GM20000 (cell line): Measurements from ENCODE around the gene C6orf141.

Experiments used
- DNase-seq: peaks from one replicate; pipeline ENCODE4 v3.0.0; 2012; ENCODE audit warnings: low spot score
- CTCF ChIP-seq: IDR thresholded peaks from 2 replicates; pipeline ENCODE4 v1.5.1; 2012; ENCODE audit warnings: mild to moderate bottlenecking, control low read depth; ENCODE audit errors: extremely low read depth, missing control alignments

Gene C6orf141

GRCh38 chr6:49557177-49557576, 6.7 kb downstream of the C6orf141 start:
- no peak for TF ChIP-seq CTCF
- no peak for DNase-seq

- no peak for TF ChIP-seq CTCF
- no peak for DNase-seq
Observed at GRCh38 chr6:49558238-49558637, 7.8 kb downstream of the C6orf141 start.

GRCh38 chr6:49563006-49563886, 12.8 kb downstream of the C6orf141 start:
- DNase-seq = no peak
- TF ChIP-seq CTCF = no peak

- DNase-seq = no peak
- TF ChIP-seq CTCF = no peak
Observed at GRCh38 chr6:49564552-49564951, 14.1 kb downstream of the C6orf141 start.

- no peak for TF ChIP-seq CTCF
- DNase-seq = no peak
Observed at GRCh38 chr6:49565261-49565660, 14.8 kb downstream of the C6orf141 start.

- no peak for TF ChIP-seq CTCF
- no peak for DNase-seq
Observed at GRCh38 chr6:49565855-49566254, 15.4 kb downstream of the C6orf141 start.

GRCh38 chr6:49570474-49571079, 20.1 kb downstream of the C6orf141 start:
- no peak for TF ChIP-seq CTCF
- no peak for DNase-seq
